Measurements from ENCODE around the gene ADD2. TPM values are rescaled to one million over a fixed set of nuclear protein-coding genes. Genes with fewer than 3 reads are reported as not detected.

The ADD2 gene
- not detected in 2 replicates for total RNA-seq

GRCh38 chr2:70767699-70768589, at the start of gene ADD2:
Gene ADD2 (minus strand): TSS chr2:70768200. CDS start chr2:70706408, 61,792 bp downstream.

DNA sequence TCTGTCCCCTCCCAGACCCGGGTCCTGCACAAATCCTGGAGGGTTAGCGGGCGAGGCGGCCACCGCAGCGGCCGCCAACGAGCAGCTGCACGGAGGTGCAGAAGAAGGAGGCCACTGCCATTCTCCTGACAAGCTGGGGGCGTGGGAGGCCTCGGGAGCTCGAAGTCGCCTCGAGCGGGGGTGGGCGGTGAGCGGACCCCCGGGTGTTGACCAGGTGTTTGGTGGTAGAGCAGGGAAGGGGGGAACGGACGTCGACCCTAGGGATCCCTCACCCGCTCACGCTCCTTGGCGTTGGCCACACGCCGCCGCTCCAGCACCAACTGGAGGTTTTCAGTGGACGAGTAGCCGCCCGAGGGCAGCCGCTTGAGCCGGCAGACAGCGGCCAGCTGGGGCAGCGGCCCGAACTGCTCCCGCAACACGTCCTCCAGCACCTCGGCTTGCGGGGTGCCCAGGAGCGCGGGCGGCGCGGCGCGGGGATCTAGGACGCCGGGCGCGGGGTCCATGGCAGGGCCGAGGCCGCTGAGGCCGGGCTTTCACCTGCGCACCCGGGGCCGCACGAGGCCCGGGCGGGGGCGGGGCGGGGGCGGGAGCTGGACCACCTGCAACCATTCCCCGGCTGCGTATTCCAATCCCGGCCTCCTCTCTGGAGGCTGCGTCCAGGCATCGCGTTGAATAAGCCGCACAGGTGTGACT, 22.3 kb upstream of the ADD2 start, which contains the start of gene FIGLA:
Gene FIGLA, minus strand, starts transcription at position 508 of the 693 bp plus-strand sequence. Its CDS starts 5 bp downstream, at position 503.

Other genes with a start within 250 kb of the ADD2 start
- gene TGFA, start 214.4 kb downstream of the ADD2 start, total RNA-seq = 0.13 and 2.8 TPM in 2 replicates
- not detected in 2 replicates for gene FIGLA, start 22.4 kb upstream of the ADD2 start, total RNA-seq
- gene CLEC4F, start 52.4 kb upstream of the ADD2 start, total RNA-seq = not detected in 2 replicates
- gene CD207, start 67.6 kb upstream of the ADD2 start, total RNA-seq = not detected in 2 replicates
- gene VAX2, start 132.4 kb upstream of the ADD2 start, total RNA-seq = 1.6 and 2.0 TPM in 2 replicates
- 1.1 and 2.2 TPM in 2 replicates for gene ATP6V1B1, start 167.7 kb upstream of the ADD2 start, total RNA-seq
- 0.20 and 0.30 TPM in 2 replicates for gene ANKRD53, start 210.4 kb upstream of the ADD2 start, total RNA-seq
- 49.8 and 61.1 TPM in 2 replicates for gene TEX261, start 226.7 kb upstream of the ADD2 start, total RNA-seq

All from smooth muscle cell of the pulmonary artery (primary cell).